HG03095 (cell line): ENCODE data around the gene TREM1.
"Not testable (repeated sequence)": the region's sequence is repeated elsewhere in the genome, so short reads cannot be mapped to it uniquely, and the experiment has no call there.

Source experiments
- ATAC-seq: cut with Tn5 transposase; IDR thresholded peaks from one replicate; pipeline ENCODE4 v1.9.1; 2021; ENCODE audit warnings: moderate library complexity; ENCODE audit not compliant: unreplicated experiment

Gene TREM1

GRCh38 chr6:41262401-41262800 lies 24.1 kb downstream of the TREM1 start:
- ATAC-seq, result no peak

GRCh38 chr6:41258196-41258493 lies 28.3 kb downstream of the TREM1 start:
- no peak for ATAC-seq

GRCh38 chr6:41257369-41258195 lies 28.9 kb downstream of the TREM1 start:
- ATAC-seq, result no peak

- ATAC-seq, result no peak
Observed at GRCh38 chr6:41256383-41256782, 30.1 kb downstream of the TREM1 start.

GRCh38 chr6:41255638-41256246 lies 30.7 kb downstream of the TREM1 start:
- no peak for ATAC-seq

GRCh38 chr6:41255110-41255509 lies 31.4 kb downstream of the TREM1 start:
- no peak for ATAC-seq

GRCh38 chr6:41252401-41253169 lies 33.9 kb downstream of the TREM1 start:
- no peak for ATAC-seq

- no peak for ATAC-seq
Observed at GRCh38 chr6:41247882-41248705, 38.4 kb downstream of the TREM1 start.

GRCh38 chr6:41247288-41247865 lies 39.1 kb downstream of the TREM1 start:
- ATAC-seq, result no peak

- ATAC-seq, result not testable (repeated sequence)
Observed at GRCh38 chr6:41246529-41246928, 40.0 kb downstream of the TREM1 start.

GRCh38 chr6:41239467-41240159 lies 46.9 kb downstream of the TREM1 start:
- ATAC-seq, result no peak

GRCh38 chr6:41237128-41237527 lies 49.4 kb downstream of the TREM1 start:
- no peak for ATAC-seq

GRCh38 chr6:41236276-41236675 lies 50.2 kb downstream of the TREM1 start:
- no peak for ATAC-seq

- no peak for ATAC-seq
Observed at GRCh38 chr6:41232667-41233066, 53.8 kb downstream of the TREM1 start.

GRCh38 chr6:41231246-41231645 lies 55.2 kb downstream of the TREM1 start:
- ATAC-seq, result no peak

- ATAC-seq, result no peak
Observed at GRCh38 chr6:41229721-41230120, 56.8 kb downstream of the TREM1 start.

- no peak for ATAC-seq
Observed at GRCh38 chr6:41228616-41229015, 57.9 kb downstream of the TREM1 start.

GRCh38 chr6:41228096-41228495 lies 58.4 kb downstream of the TREM1 start, which contains the start of gene TREML4:
Gene TREML4, plus strand, starts transcription at chr6:41228349. Its CDS starts 79 bp downstream, at chr6:41228428.
- ATAC-seq, result no peak

GRCh38 chr6:41226752-41227151 lies 59.7 kb downstream of the TREM1 start:
- ATAC-seq, result no peak

- ATAC-seq, result no peak
Observed at GRCh38 chr6:41224800-41225199, 61.7 kb downstream of the TREM1 start.
